HG03066 (cell line): ENCODE measurements around the gene ARHGAP8.
"Not testable (repeated sequence)": the region's sequence is repeated elsewhere in the genome, so short reads cannot be mapped to it uniquely, and the experiment has no call there.

Experiments
- ATAC-seq: cut with Tn5 transposase; IDR thresholded peaks from one replicate; pipeline ENCODE4 v1.9.1; 2021; ENCODE audit warnings: low read depth; ENCODE audit not compliant: unreplicated experiment

The ARHGAP8 gene

DNA sequence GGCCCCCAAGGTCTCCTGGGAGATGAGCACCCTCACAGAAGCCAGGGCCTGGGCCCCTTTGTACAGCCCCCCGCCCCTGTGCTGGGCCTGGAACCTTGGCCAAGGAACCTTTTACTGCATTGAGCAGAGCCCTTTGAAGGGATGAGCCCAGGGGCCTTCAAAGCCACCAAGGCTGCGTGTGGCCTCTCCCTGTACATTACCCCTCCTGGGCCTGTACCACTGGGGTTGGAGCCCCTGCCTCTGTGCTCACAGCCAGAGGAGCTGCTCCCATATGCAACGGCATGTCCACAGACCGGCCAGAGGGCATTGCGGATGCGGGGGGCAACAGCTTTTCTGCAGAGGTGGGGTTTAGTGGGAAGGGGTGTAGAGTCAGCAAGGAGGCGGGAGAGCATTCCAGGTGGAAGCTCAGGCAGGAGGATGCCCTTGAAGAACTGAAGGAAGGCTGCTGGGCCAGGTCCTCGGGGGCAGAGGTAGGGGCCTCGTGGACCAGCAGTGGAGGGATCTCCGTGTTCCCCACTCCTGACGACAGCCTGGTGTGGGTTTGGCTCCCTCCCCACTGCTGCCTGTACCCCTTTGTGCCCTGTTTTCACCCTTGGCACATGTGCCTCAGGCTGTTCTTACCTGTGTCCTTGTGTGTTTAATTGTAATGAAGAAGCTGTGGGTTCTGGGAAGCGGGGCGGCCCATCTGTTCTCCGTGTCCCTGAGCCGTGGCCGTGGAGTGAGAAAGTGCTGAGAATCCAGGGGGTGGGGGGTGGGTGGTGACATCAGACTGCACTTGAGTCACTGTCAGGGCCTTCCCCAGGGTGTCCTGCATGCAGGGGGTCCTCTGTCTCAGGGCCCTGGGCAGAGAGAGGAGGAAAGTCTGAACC, 46.9 kb downstream of the ARHGAP8 start:
- no peak for ATAC-seq

DNA sequence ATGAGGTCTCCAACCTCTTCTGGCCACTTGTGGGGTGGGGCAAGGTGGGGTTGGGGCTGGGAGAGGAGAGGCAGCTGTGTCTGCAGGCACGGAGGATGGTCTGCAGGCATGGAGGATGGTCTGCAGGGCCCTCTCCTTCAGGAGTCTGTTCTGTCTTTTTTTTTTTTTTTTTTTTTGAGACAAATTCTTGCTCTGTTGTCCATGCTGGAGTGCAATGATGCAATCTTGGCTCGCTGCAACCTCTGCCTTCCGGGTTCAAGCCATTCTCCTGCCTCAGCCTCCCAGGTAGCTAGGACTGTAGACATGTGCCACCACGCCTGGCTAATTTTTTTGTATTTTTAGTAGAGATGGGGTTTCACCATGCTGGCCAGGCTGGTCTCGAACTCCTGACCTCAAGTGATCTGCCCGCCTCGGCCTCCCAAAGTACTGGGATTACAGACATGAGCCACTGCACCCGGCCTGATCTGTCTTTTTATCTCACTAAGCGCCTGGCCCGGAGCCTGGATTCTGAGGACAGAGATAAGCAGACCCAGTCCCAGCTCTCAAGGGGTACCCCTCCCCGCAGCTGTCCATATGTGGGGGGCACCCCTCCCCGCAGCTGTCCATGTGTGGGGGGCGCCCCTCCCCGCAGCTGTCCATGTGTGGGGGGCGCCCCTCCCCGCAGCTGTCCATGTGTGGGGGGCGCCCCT, 47.7 kb downstream of the ARHGAP8 start:
- ATAC-seq, result not testable (repeated sequence)

DNA sequence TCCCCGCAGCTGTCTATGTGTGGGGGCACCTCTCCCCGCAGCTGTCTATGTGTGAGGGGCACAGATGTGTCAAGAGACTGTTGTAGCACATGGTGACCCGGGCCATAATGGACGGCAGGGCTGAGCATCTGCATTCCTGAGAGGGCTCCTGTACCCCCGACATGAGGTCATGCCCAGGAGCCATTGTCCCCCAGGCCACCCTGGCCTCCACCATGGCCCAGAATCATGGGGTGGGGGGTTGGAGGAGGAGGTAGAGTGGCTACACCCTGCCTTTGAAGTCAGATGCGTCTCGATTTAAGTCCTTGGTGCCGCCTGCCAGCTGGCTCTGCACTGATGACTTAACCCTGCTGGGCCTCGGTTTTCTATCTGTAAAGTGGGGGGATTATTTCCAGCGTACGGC, 49.1 kb downstream of the ARHGAP8 start:
- no peak for ATAC-seq

DNA sequence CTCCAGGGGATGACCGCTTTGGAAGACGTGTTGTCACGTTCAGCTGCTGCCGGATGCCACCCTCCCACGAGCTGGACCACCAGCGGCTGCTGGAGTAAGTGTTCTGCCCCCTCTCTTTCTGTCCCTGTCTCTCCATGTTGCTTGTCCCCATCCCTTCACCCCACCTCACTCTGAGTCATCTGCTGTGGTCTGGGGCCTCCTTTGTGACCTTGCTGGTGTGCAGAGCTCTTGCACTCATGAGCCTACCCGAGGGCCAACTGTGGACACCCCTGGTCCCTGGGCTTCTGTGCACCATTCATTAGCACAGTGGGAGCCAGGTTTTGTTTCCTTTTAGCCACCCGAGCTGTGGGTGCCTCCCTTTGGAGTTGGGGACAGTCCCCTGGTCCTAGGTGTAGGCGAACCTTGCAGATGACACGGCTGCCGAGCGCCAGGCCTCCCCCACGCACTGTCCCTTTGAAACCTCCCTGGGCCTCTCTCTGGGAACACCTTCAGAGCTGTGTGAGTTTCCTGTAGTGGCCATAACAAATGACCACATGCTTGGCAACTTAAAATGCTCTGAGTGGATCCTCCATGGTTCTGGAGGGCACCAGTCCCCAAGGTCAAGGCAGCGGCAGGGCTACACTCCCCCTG, 49.8 kb downstream of the ARHGAP8 start:
- ATAC-seq, result no peak

DNA sequence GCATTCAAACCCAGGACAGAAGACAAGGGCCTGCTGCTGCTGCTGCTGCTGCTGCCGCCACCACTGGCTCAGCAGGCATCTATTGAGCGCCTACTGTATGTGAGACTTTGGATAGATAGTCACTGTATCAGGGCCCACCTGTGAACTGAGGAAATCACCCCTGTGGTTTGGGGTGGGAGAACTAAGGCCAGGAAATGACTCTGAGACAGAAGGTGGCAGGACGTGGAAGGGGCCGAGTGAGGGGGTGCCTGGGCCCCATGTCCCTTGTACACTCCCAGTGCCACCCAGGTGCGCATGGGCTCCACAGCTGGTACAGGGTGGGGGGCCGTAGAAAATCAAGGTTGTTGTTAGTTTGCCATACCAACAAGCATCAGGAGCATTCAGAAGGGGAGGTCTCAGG, 50.6 kb downstream of the ARHGAP8 start:
- no peak for ATAC-seq

DNA sequence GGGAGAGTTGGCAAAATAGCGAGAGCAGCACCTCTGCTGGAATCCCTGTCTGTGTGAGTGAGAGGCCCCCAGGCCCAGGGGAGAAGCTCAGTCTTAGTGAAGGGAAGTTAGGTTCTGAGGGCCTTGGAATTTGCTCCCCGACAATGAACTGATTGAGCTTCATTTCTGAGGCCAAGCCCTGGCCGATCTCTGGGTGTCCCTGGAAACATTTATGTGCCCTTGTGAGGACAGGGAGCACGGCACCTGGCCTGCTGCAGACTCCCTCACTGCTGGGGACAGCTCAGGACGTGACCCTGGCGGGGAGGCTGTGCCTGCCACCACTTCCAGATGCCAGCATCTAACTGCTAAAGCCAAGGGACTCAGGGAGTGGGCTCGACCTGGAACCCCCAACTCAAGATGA, 52.0 kb downstream of the ARHGAP8 start:
- no peak for ATAC-seq

DNA sequence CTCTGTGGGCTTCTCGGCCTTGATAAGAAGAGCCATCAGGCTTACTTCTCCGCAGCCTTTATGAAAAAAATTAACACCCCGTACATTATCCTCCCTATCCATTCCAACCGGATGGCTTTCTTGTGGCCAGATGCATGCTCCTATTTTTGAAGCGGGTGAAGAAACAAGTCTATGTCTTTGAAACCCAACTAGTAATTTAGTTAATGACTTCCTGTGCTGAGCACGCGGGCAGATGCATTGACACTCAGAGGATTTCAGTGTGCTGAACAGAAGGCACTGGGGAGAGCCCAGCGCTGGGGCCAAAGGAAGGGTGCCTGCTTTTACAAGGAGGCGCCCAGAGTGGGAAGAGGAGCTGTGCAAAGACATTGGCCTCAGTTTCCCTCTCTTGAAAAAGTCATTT, 53.3 kb downstream of the ARHGAP8 start:
- ATAC-seq, result no peak

DNA sequence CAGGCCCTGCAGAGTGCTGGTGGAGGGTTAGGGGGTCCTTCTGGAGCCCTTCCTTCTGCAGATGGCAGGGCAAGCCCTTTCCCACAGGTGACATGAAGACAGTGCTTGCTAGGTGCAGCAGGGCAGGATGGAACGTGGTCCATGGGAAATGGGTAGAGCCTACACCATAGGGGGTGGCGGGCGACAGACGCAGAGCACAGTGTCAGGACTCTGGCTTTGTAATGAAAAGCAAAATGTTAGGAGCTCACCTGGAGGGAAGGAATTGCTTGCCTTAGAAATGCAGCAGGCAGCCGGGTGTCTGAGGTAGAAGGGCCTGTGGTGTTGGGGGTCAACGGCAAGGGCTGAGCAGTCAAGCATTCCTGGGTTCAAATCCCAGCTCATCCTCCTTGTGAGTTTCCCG, 54.9 kb downstream of the ARHGAP8 start:
- ATAC-seq, result no peak

DNA sequence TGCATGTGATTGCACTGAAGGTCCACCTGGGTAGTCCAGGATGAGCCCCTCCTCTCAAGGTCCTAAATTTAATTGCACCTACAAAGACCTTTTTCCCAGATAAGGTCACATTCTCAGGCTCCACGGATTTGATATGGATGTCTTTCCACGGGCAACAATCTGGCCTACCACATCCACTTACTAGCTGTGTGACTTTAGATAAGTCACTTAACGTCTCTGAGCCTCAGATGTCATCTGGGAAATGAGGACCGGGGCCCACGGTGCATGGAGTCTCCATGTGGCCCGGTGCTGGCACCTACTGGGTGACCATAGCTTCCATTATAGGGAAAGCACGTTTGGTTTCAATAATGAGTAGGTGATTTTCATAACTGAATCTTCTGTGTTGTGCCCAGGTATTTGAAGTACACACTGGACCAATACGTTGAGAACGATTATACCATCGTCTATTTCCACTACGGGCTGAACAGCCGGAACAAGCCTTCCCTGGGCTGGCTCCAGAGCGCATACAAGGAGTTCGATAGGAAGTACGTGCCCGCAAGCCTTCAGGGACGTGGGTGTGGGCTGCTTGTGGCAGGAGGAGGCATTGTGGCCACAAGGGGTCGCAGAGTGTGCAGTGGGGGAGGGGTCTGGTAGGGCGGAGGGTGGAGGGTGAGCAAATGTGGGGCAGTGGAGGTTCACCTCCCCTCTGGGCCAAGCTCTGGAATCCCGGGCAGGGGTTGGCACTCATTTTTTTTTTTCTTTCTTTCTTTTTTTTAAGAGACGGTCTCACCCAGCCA, 55.7 kb downstream of the ARHGAP8 start:
- ATAC-seq, result no peak

DNA sequence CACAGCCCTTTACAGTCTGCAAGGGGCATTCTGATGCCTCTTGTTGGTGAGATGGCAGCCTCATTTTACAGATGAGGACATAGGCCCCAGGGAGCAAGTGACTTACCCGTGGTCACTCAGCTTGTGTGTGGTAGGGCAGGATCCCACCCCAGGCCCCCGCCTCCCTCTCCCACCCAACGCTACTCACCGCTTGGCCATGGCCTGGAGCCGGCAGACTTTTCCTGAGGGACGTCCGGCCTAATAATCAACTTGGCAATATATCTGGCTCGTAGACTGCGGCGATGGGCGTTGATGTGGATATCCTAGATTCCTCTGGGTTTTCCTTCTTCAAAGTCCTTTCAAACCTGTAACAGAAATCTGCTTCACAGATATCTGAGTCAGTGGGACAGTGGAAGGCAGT, 57.1 kb downstream of the ARHGAP8 start:
- ATAC-seq, result no peak

DNA sequence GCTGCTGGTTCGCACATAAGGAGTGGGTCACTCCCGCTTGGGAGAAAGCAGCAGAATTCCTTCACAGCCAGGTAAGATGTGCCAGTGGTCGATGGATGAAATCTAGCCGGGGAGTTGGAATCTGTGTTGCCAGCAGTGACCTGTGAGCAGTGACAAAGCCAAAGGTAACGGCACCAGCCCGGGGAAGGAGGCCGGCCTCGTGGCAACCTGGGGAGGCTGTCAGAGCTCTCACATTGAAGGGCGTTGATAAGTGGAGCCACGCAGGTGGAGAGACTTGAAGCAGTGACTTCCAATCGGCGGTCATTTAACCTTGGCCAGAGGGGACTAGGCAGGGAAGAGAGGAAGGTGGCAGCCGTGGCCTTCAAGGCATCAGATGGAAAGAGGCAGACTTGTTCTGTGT, 58.8 kb downstream of the ARHGAP8 start:
- no peak for ATAC-seq

DNA sequence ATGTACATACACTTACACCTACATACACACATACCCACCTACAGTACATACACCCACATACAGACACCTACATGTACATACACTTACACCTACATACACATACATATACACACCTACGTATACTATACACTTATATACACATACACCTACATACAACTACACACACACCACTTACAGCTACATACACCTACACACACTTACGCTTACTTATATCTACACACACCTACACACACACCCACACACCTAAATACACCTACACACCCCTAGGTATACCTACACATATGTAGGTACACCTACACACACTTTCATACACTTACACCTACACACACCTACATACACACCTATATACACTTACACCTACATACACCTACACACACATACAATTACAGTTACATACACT, 61.0 kb downstream of the ARHGAP8 start:
- no peak for ATAC-seq

DNA sequence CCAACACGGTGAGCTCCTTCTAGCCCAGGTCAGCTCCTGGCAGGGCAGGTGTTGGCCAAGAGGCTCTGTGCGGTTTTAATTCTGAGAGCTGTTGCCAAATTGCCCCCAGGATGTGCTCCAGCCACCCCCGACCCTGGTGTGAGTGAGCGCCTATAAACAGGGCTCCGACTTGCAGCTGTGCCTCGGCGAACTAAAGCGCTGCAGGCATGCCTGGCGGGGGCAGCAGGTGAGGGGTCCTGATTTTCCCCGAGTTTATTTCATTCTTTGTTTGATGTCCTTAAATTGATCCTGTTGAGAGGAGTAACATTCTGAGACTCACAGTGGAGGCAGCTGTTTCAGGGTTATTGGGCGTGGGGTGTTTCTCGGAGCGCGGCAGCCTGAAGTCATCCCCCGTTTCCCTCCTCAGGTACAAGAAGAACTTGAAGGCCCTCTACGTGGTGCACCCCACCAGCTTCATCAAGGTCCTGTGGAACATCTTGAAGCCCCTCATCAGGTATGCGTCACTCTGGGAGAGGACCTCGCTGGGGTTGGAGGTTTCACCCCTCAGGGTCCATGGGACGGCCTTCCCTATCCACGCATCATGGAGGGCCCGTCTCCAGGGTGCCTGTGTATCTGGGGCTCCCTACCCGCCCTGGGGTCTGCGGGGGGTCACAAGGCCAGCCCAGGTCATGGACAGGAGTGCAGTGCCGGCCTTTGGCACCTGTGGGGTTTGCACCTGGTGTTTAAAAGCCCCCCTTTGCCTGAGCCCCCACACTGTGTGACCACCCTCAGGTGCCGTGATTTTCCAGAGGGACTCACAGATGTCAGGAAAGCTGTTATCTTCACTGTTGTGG, 62.1 kb downstream of the ARHGAP8 start:
- ATAC-seq, result no peak

DNA sequence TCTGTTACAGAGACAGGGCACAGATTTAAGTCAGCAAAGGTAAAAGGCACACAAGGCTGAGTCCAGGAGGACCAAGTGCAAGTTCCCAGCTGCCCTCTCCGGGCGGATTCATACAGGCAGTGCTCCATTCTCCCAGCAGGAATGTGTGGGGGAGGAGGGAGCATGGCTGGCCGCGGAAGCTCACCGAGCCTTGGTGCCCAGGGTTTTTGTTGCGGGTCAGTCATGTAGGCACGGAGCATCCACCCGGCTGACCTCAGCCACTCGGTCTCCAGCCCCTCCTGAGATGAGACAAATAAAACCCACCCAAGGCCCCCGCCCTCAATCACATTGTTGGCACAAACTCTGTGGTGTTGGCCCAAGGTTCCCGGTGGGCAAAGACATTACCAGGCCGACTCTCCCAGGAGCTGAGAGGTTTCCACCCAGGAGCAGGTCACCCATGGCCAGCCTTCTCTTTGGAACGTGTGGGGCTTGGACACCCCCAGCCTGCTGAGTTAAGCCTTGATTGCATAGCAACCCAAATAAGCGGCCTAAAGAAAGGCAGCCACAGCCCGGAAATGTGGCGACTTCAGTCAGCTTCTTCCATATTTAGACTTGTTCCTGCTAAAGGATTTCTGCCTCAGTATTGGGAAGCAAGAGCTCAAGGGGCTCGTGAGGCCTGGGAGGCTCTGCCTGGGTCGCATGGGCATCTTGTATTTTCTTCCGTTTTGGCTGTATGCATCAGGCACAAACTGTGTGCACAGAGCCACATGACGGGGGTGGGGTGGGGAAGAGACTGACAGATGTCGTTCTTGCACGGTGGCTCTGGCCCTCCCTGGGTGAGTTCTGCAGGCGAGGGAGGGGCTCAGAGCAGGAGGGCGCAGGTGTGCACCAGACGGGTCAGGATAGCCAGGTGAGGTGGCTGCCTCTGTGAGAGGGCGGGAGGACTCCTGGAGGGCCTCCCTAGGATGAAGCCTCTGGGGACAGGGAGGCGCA, 63.0 kb downstream of the ARHGAP8 start:
- no peak for ATAC-seq

DNA sequence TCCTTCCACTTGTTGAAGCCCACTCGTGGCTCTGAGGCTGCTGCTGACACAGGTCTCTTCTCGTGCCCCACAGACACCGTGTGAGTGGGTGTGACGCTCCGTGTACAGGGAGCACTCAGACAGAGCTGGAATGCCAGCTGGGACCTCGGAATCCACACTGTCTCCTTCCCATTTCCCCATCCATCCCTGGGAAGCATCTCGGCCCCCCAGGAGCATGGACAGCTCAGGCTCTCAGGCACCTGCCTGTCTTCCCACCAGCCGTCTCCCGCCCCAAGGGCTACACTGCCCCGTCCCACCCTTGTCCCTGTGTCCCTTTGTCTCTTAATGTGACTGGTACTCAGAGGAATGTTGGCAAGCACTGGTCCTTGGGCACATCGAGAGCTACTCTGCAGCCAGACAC, 63.8 kb downstream of the ARHGAP8 start:
- ATAC-seq, result no peak

DNA sequence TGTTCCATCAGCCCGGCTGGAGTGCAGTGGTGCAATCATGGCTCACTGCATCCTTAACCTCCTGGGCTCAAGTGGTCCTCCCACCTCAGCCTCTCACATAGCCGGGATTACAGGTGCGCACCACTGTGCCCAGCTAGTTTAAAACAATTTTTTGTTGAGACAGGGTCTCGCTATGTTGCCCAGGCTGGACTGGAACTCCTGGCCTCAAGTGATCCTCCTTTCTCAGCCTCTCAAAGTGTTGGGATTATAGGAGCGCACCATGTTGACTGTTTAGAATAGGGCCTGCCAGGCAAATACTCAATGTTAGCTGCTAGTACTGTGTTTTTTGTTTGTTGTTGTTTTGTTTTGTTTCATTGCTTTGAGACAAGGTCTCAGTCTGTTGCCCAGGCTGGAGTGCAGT, 66.4 kb downstream of the ARHGAP8 start:
- no peak for ATAC-seq

DNA sequence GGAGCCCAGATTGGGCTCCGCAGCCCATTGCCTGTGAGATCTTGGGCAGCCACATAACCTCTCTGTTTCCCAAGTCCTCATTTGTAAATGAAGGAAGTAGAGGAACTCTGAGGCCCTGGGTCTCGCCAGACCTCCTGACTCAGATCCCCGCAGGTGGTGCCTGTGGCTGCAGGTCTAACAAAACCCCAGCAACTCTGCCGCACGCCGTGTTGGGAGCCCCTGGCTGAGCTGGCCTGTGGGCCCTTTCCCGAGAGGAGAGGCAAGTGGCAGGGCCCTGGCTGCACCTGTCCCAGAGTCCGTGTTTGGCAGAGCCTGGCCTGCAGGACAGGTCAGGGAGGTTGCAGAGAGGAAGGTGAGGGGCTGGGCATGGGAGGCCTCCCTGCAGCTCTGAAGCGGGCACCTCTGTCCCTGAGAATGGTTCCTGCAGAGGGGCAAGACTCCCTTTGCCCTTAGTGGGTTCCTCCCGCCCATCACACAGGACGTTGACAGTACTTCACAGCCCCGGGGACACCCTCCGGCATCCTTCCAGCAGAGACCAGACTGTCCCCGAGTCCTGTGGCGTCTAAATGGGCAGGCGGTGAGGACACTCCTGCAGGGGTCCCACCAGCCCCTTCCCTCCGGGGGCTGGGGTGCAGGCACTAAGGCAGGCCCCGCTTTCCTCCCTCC, 67.7 kb downstream of the ARHGAP8 start:
- ATAC-seq, result no peak

DNA sequence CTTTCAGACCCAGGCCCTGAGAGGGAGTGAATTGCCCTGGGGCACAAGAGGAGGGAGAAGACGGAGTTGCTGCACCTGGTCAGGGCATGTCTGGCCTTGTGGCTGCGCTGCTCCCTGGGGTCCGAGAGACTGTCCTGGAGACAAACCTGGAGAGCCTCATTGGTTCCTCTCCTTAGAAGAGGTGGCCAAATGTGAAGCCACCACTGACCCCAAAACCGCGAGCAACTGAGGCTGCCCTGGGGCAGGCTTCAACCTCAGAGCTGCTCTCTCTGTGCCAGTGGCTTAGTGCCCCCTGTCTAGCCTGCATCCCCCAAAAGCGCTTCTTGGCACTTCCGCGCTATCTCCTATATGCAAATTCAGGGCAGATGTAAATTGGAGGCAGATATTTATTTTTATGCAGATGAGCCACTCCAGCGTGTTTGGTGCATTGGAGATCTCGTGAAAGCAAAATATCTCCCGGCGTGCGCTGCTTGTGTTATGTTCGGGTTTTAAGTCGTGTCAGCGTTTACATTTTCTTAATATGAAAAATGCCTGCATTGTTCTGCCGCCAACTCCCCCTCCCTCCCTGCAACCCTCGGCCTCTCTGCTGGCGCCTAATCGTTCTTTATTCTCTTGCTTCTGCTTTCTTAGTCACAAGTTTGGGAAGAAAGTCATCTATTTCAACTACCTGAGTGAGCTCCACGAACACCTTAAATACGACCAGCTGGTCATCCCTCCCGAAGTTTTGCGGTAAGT, 69.5 kb downstream of the ARHGAP8 start:
- ATAC-seq, result no peak
